Adrenal gland (tissue), 12 donors: ENCODE data around the gene TEK. TPM values are rescaled to one million over a fixed set of nuclear protein-coding genes. Genes with fewer than 3 reads are reported as not detected.

Source experiments
- DNase-seq, 7 donors: peaks; one replicate each; pipeline ENCODE4 v3.0.0-alpha.2; 2019 to 2020
- H3K27ac ChIP-seq, 5 donors: fragments of 200-600 bp; sonication (generic) in 4 of 5; 1 replicate in 3 of 5; 2 replicates in 2 of 5; pipeline versions ENCODE4 v1.5.1 to v1.8.0; 2016 to 2020; ENCODE audit warnings: mild to moderate bottlenecking in 1 of 5
- H3K27me3 ChIP-seq: fragments of 200-600 bp; 2 replicates; pipeline ENCODE4 v1.8.0; 2021
- H3K36me3 ChIP-seq, 2 donors: fragments of 200-600 bp; replicated peaks in 1 of 2; 1 replicate in 1 of 2; 2 replicates in 1 of 2; pipeline versions ENCODE4 v1.5.1 to v1.8.0; 2018 to 2022
- H3K4me1 ChIP-seq, 2 donors: fragments of 200-600 bp; replicated peaks in 1 of 2; 1 replicate in 1 of 2; 2 replicates in 1 of 2; pipeline versions ENCODE4 v1.5.1 to v1.8.0; 2018 to 2021
- H3K4me3 ChIP-seq, 4 donors: fragments of 200-600 bp; sonication (generic) in 3 of 4; one replicate each; pipeline ENCODE4 v1.5.1; 2016 to 2018
- H3K9me3 ChIP-seq, 3 donors: fragments of 200-600 bp; sonication (generic) in 1 of 3; replicated peaks in 1 of 3; 1 replicate in 2 of 3; 2 replicates in 1 of 3; pipeline versions ENCODE4 v1.5.1 to v1.8.0; 2016 to 2021
- POLR2A ChIP-seq, 2 donors: fragments of 450-650 bp; IDR thresholded peaks; one replicate each; pipeline ENCODE4 v1.6.1; 2017; ENCODE audit warnings: antibody characterized with exemption in 2 of 2, mild to moderate bottlenecking in 2 of 2, moderate library complexity in 1 of 2
- WGBS, 4 donors: extraction: QIAGEN DNeasy Blood & Tissue Kit in 2 of 4; methylation state at CpG; one replicate each; pipeline versions ENCODE4 v1.1.5 to v1.1.7; 2013 to 2017; 5-methylcytosine and 5-hydroxymethylcytosine counted together
- intact Hi-C, 2 donors: fragments of 100-400 bp; cut with DNase I; formaldehyde crosslinking; loops; one replicate each; pipeline versions ENCODE4 v1.14.1 to v1.15.0; 2022 to 2023
- polyA plus RNA-seq, 3 donors: library from polyadenylated mRNA; stranded (reverse); fragments of 200-250 nt in 2 of 3; fragments of 350-450 nt in 1 of 3; fragmentation: Illumina TruSeq in 1 of 3; extraction: RNeasy Lipid Tissue Mini Kit (QIAGEN cat#74804) in 1 of 3; gene quantifications; one replicate each; pipeline ENCODE4 v1.2.3, GENCODE V29; 2013 to 2014
- small RNA-seq, 2 donors: library from RNA; depleted of rRNA; stranded (forward); fragments of <200 nt; gene quantifications; one replicate each; pipeline ENCODE3, GENCODE V24; 2016
- total RNA-seq, 9 donors: library from RNA; depleted of rRNA in 4 of 9; stranded (reverse); fragments of >200 nt in 4 of 9; fragments of 120-200 nt in 1 of 9; fragmentation: NEBNext Ultra II Directional in 1 of 9; extraction: Animal tissue kit (Norgen Biotek cat#: 25700) in 1 of 9; gene quantifications; one replicate each; pipeline versions ENCODE4 v1.1.0 to v1.2.4, GENCODE V29; 2013 to 2023
- donor health status: healthy with polysubstance abuse.
- donor health status: Bipolar disorder and iron deficiency.
- donor health status: DM: yes; HTN: yes; CAD: no.
- donor health status: DM: no; HTN: no; CAD: no.
- donor health status: DM: no; HTN: no; CAD: no.
- donor health status: DM: yes; HTN: yes; CAD: no.

Gene TEK
- total and polyA plus RNA-seq, 12 donors, result 2.7 to 27.9 (median 19.3) TPM

DNA sequence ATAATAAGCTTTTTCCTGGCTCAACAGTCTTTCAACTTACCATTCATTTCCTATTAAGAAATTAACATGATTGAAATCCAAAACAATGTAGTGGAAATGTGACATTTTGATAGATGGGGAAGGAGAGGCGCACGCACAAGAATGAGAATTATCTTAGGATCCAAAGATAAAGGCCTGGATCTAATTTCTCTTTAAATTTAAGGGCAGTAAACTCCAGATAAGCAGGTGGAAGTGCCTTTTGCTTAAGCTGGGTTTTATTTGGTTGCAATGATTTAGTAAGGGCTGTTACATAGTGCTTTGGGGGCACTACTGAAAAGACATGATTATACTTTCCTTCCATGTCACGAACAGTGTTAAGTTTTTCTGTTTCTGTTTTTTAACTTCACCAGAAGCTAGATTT lies 170.6 kb downstream of the TEK start:
- H3K4me1 ChIP-seq, result no peaks in the 10 kb centered on the region
- no peak for DNase-seq
- TF ChIP-seq POLR2A (IDR thresholded peaks at IDR 0.05), result no peak
- whole genome bisulfite sequencing, 4 donors, result 58 to 78% (median 75%) methylated on average over 3 of the region's 3 CpGs
- intact Hi-C loops, result loop anchor here in 1 of 2 donors (5.0 to 10.0 kb wide), 2 partner anchors 247 to 535 kb away; no protein-coding TSS in a partner anchor
- H3K9me3 ChIP-seq, result no peaks in the 10 kb centered on the region
- no peaks in the 10 kb centered on the region for H3K27me3 ChIP-seq
- no peak overlapping the region for H3K4me3 ChIP-seq
- no peaks in the 10 kb centered on the region for H3K36me3 ChIP-seq
- no peak overlapping the region for H3K27ac ChIP-seq

Small RNA genes within 50 kb of the gene (small RNA-seq; reads per million reads assigned to genes)
- 0 reads per million in 2 donors for gene AL355433.1
- gene RNA5SP280, result 0 reads per million in 2 donors

Other genes starting within 250 kb of the TEK start
- gene CAAP1, start 216.4 kb upstream of the TEK start, total RNA-seq, result 10 to 100 TPM; 19.2 to 62.4 (median 34.8) TPM
- 10 to 100 TPM; 25.2 to 30.8 (median 29.8) TPM for gene CAAP1, start 216.4 kb upstream of the TEK start, polyA plus RNA-seq
- 10 to 100 TPM; 30.9 to 89.8 (median 39.1) TPM for gene PLAA, start 162.0 kb upstream of the TEK start, total RNA-seq
- 10 to 100 TPM; 12.8 to 62.2 (median 13.6) TPM for gene PLAA, start 162.0 kb upstream of the TEK start, polyA plus RNA-seq
- gene IFT74, start 152.8 kb upstream of the TEK start, total RNA-seq, result 10 to 100 TPM; 12.1 to 39.2 (median 20.5) TPM
- 10 to 100 TPM; 15.1 to 29.8 (median 18.5) TPM for gene IFT74, start 152.8 kb upstream of the TEK start, polyA plus RNA-seq
- not detected for gene LRRC19, start 103.6 kb upstream of the TEK start, total RNA-seq
- gene LRRC19, start 103.6 kb upstream of the TEK start, polyA plus RNA-seq, result not detected
- under 1 TPM in 1 of 9 donors, not detected in 8; 0.11 TPM for gene EQTN, start 187.9 kb downstream of the TEK start, total RNA-seq
- under 1 TPM in 1 of 3 donors, not detected in 2; 0.24 TPM for gene EQTN, start 187.9 kb downstream of the TEK start, polyA plus RNA-seq